CD14-positive monocyte (primary cell): ENCODE measurements around the gene ADK. TPM values are rescaled to one million over a fixed set of nuclear protein-coding genes. Genes with fewer than 3 reads are reported as not detected.
A peak's percentile ranks its signal among the peaks of the same experiment; 100 is the strongest.
"Not testable (repeated sequence)": the region's sequence is repeated elsewhere in the genome, so short reads cannot be mapped to it uniquely, and the experiment has no call there.

Experiments
- DNase-seq, 3 donors: peaks; one replicate each; pipeline ENCODE4 v3.0.0-alpha.2; 2011 to 2022
- H2AFZ ChIP-seq: 2 replicates; pipeline ENCODE4 v1.6.0; 2012; ENCODE audit warnings: mild to moderate bottlenecking, low read depth, low read length, inconsistent platforms; ENCODE audit not compliant: insufficient read depth, poor library complexity, severe bottlenecking
- H3K27ac ChIP-seq, 2 donors: 1 replicate in 1 of 2; 2 replicates in 1 of 2; pipeline ENCODE4 v1.5.1; 2012 to 2013; ENCODE audit warnings: low read length in 2 of 2, control low read depth in 1 of 2, inconsistent platforms in 1 of 2, low read depth in 1 of 2, mild to moderate bottlenecking in 1 of 2
- H3K27me3 ChIP-seq, 2 donors: one replicate each; pipeline versions ENCODE4 v1.6.0 to v1.6.1; 2011 to 2013; ENCODE audit warnings: low read length in 2 of 2; ENCODE audit not compliant: control insufficient read depth in 2 of 2, insufficient read depth in 2 of 2
- H3K36me3 ChIP-seq, 2 donors: replicated peaks in 1 of 2; 1 replicate in 1 of 2; 2 replicates in 1 of 2; pipeline versions ENCODE4 v1.5.1 to v1.6.1; 2012 to 2013; ENCODE audit warnings: low read length in 2 of 2, control low read depth in 1 of 2, inconsistent platforms in 1 of 2, mild to moderate bottlenecking in 1 of 2; ENCODE audit not compliant: insufficient read depth in 2 of 2, control insufficient read depth in 1 of 2
- H3K4me1 ChIP-seq, 2 donors: 1 replicate in 1 of 2; 2 replicates in 1 of 2; pipeline versions ENCODE4 v1.5.1 to v1.6.1; 2012 to 2013; ENCODE audit warnings: low read length in 2 of 2, control low read depth in 1 of 2, inconsistent platforms in 1 of 2, mild to moderate bottlenecking in 1 of 2, moderate library complexity in 1 of 2; ENCODE audit not compliant: insufficient read depth in 2 of 2, control insufficient read depth in 1 of 2
- H3K4me2 ChIP-seq: replicated peaks from 2 replicates; pipeline ENCODE3; 2012; ENCODE audit warnings: low read length, moderate library complexity, mild to moderate bottlenecking; ENCODE audit not compliant: poor library complexity, severe bottlenecking; ENCODE audit errors: extremely low read depth
- H3K4me3 ChIP-seq, 3 experiments: fragments of 200-600 bp in 1 of 3; sonication (generic) in 1 of 3; replicated peaks in 1 of 3; 1 replicate in 2 of 3; 2 replicates in 1 of 3; pipeline ENCODE4 v1.5.1; 2011 to 2013; ENCODE audit warnings: low read length in 3 of 3, mild to moderate bottlenecking in 3 of 3, control low read depth in 2 of 3, low read depth in 2 of 3, inconsistent platforms in 1 of 3, moderate library complexity in 1 of 3
- H3K79me2 ChIP-seq: 2 replicates; pipeline ENCODE4 v1.6.0; 2012; ENCODE audit warnings: mild to moderate bottlenecking, control low read depth, inconsistent platforms, low read length, moderate library complexity; ENCODE audit not compliant: insufficient read depth
- H3K9ac ChIP-seq: 2 replicates; pipeline ENCODE4 v1.6.0; 2017; ENCODE audit warnings: low read length, mild to moderate bottlenecking; ENCODE audit not compliant: insufficient read depth, poor library complexity, severe bottlenecking
- H3K9me3 ChIP-seq, 2 donors: replicated peaks in 1 of 2; 1 replicate in 1 of 2; 2 replicates in 1 of 2; pipeline versions ENCODE4 v1.5.1 to v1.6.1; 2012 to 2013; ENCODE audit warnings: low read length in 2 of 2, control low read depth in 1 of 2; ENCODE audit not compliant: control insufficient read depth in 1 of 2, insufficient read depth in 1 of 2
- H4K20me1 ChIP-seq: 2 replicates; pipeline ENCODE4 v1.6.0; 2012; ENCODE audit warnings: mild to moderate bottlenecking, low read length, control low read depth, moderate library complexity; ENCODE audit not compliant: insufficient read depth
- H3K27ac Mint-ChIP-seq, 7 donors: one replicate each; pipeline ENCODE4 v1.8.0; 2020; ENCODE audit warnings: mild to moderate bottlenecking in 7 of 7, mixed read lengths in 7 of 7, moderate library complexity in 6 of 7, inconsistent platforms in 2 of 7
- H3K27me3 Mint-ChIP-seq, 3 donors: one replicate each; pipeline ENCODE4 v1.8.0; 2021 to 2022; ENCODE audit warnings: low read depth in 3 of 3, mild to moderate bottlenecking in 3 of 3, mixed read lengths in 3 of 3, moderate library complexity in 3 of 3, inconsistent platforms in 1 of 3
- H3K36me3 Mint-ChIP-seq, 2 donors: one replicate each; pipeline ENCODE4 v1.8.0; 2020; ENCODE audit warnings: mixed read lengths in 2 of 2, inconsistent platforms in 1 of 2, mild to moderate bottlenecking in 1 of 2
- H3K4me1 Mint-ChIP-seq: one replicate; pipeline ENCODE4 v1.8.0; 2020; ENCODE audit warnings: mild to moderate bottlenecking, mixed read lengths
- H3K4me3 Mint-ChIP-seq, 2 donors: one replicate each; pipeline ENCODE4 v1.8.0; 2020; ENCODE audit warnings: mild to moderate bottlenecking in 2 of 2, mixed read lengths in 2 of 2, moderate library complexity in 1 of 2
- H3K9me3 Mint-ChIP-seq, 7 donors: one replicate each; pipeline ENCODE4 v1.8.0; 2020 to 2022; ENCODE audit warnings: mixed read lengths in 7 of 7, mild to moderate bottlenecking in 6 of 7, moderate library complexity in 6 of 7, inconsistent platforms in 2 of 7
- CTCF ChIP-seq: fragments of 200-600 bp; IDR thresholded peaks from one replicate; pipeline ENCODE4 v1.8.0; 2022; ENCODE audit warnings: antibody characterized with exemption, mild to moderate bottlenecking
- WGBS: methylation state at CpG from one replicate; pipeline ENCODE4 v1.1.5; 2013; ENCODE audit warnings: missing lambda C conversion rate; ENCODE audit not compliant: insufficient coverage; 5-methylcytosine and 5-hydroxymethylcytosine counted together
- intact Hi-C, 2 donors: fragments of 100-400 bp; cut with micrococcal nuclease; formaldehyde crosslinking; loops; one replicate each; pipeline versions ENCODE4 v1.15.0 to v1.15.1; 2023
- polyA plus RNA-seq, 3 donors: library from polyadenylated mRNA; depleted of rRNA in 1 of 3; unstranded in 2 of 3; stranded (reverse) in 1 of 3; fragments of 300-500 nt in 2 of 3; fragments of >200 nt in 1 of 3; fragmentation: Illumina TruSeq in 2 of 3; gene quantifications; 1 replicate in 2 of 3; 2 replicates in 1 of 3; pipeline ENCODE4 v1.2.3, GENCODE V29; 2012 to 2021

The ADK gene
- polyA plus RNA-seq, 3 donors, result 6.4 to 38.2 (median 35.7) TPM

GRCh38 chr10:74491014-74491413 lies 340.0 kb downstream of the ADK start:
- H3K4me2 ChIP-seq, result no peak overlapping the region
- no peak overlapping the region for H3K4me3 ChIP-seq
- Mint-ChIP-seq H3K27ac (no peak overlapping the region), H3K27me3 (no peaks in the 10 kb centered on the region), H3K4me1 (peaks cover 14% of the 10 kb centered on the region), H3K4me3 (no peak overlapping the region), H3K9me3 (peaks cover 0 to 3% (median 0%) of the 10 kb centered on the region in 7 donors), H3K36me3 (no peaks in the 10 kb centered on the region)
- no peaks in the 10 kb centered on the region for H3K36me3 ChIP-seq
- intact Hi-C loops, result no loop called here
- no CpG with 5 or more reads among the region's 4 CpGs for WGBS
- no peak overlapping the region for H3K27ac ChIP-seq
- no peak overlapping the region for H2AFZ ChIP-seq
- H3K79me2 ChIP-seq, result no peaks in the 10 kb centered on the region
- peaks cover 0 to 2% of the 10 kb centered on the region in 2 donors for H3K9me3 ChIP-seq
- no peaks in the 10 kb centered on the region for H4K20me1 ChIP-seq
- no peaks in the 10 kb centered on the region for H3K27me3 ChIP-seq
- H3K9ac ChIP-seq, result no peak overlapping the region
- peaks cover 6% of the 10 kb centered on the region in 2 donors for H3K4me1 ChIP-seq
- DNase-seq, result no peak
- TF ChIP-seq CTCF, result no peak

- H3K27ac ChIP-seq, H4K20me1 ChIP-seq, H3K9ac ChIP-seq, H3K27me3 Mint-ChIP-seq, H3K4me1 Mint-ChIP-seq, H3K79me2 ChIP-seq, H3K4me2 ChIP-seq, H3K36me3 ChIP-seq, H3K9me3 ChIP-seq, H3K27ac Mint-ChIP-seq, DNase-seq, intact Hi-C loops, H3K27me3 ChIP-seq, H2AFZ ChIP-seq, H3K4me3 ChIP-seq, H3K4me1 ChIP-seq, H3K4me3 Mint-ChIP-seq: not testable (repeated sequence)
- WGBS, result no CpG with 5 or more reads among the region's 3 CpGs
- peaks cover 10 to 12% of the 10 kb centered on the region in 2 donors for H3K36me3 Mint-ChIP-seq
- peaks cover 2 to 10% (median 4%) of the 10 kb centered on the region in 7 donors for H3K9me3 Mint-ChIP-seq
Measured at GRCh38 chr10:74496276-74496675, 345.3 kb downstream of the ADK start.

GRCh38 chr10:74498664-74499063 lies 347.6 kb downstream of the ADK start:
- H3K79me2 ChIP-seq, H3K4me3 ChIP-seq, H3K27ac ChIP-seq, H3K27me3 ChIP-seq, H4K20me1 ChIP-seq, H3K4me2 ChIP-seq, H3K9ac ChIP-seq, DNase-seq, intact Hi-C loops, H2AFZ ChIP-seq, H3K9me3 ChIP-seq, H3K4me1 ChIP-seq, H3K36me3 ChIP-seq, H3K4me3 Mint-ChIP-seq, H3K27me3 Mint-ChIP-seq: not testable (repeated sequence)
- Mint-ChIP-seq H3K27ac (peak overlapping the region in 1 of 7 donors; percentile 8), H3K9me3 (peaks cover 2 to 10% (median 4%) of the 10 kb centered on the region in 7 donors), H3K4me1 (peaks cover 12% of the 10 kb centered on the region), H3K36me3 (peaks cover 10 to 12% of the 10 kb centered on the region in 2 donors)
